Right forelimb (tissue), 1 donor: ENCODE measurements around the gene MYL5.

Experiments used
- DNase-seq: peaks from one replicate; pipeline ENCODE4 v3.0.0-alpha.2; 2018

MYL5 gene, protein sequence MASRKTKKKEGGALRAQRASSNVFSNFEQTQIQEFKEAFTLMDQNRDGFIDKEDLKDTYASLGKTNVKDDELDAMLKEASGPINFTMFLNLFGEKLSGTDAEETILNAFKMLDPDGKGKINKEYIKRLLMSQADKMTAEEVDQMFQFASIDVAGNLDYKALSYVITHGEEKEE

DNA sequence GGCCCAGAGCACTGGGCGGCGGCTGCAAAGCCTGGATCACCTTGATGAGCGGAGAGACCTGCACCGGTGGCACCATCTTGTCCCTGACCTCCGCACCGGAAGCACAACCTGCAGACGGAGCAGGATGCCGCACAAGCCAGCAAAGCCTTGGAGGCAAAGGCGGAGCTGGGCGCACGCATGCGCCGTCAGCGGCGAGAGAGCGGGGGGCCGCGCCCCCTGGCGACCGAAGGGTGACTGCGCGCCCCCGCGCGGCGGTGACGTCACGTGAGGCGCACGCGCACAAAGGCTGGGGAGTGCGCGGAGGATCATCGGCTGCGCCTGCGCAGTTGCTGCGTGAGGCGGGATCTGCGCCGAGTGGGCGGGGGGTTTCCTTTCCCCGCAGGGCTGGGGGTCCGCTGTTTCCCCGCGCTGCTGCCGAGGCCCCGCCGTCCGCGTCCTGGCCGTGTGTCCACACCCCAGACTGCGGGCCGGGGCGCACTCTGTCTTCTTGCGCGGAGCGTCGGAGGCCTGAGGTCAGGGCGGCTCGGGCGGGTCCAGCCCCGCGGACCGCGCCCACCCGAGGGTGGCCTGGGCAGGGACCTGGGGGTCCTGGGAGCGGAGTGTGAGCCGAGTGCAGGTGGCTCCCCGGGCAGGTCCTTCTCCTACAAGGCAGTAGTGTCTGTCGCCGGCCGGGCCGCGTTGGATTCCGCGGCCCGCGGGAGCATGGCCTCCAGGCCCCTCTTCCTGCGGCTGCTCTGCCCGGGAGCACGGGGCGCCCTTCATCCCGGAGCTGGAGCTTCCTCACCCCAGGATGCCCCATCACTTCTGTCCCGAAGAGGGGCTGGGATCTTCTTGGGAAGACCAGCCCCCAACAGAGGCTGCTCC, at the start of gene MYL5, which contains the start of gene ATP5ME:
MYL5 (plus strand) TSS at position 371 of the 864 bp plus-strand sequence. CDS start 3,485 bp downstream, outside the sequence.
ATP5ME (minus strand) TSS at position 105 of the 864 bp plus-strand sequence; CDS start at position 76, 29 bp downstream.
- peak; percentile 99 for DNase-seq

DNA sequence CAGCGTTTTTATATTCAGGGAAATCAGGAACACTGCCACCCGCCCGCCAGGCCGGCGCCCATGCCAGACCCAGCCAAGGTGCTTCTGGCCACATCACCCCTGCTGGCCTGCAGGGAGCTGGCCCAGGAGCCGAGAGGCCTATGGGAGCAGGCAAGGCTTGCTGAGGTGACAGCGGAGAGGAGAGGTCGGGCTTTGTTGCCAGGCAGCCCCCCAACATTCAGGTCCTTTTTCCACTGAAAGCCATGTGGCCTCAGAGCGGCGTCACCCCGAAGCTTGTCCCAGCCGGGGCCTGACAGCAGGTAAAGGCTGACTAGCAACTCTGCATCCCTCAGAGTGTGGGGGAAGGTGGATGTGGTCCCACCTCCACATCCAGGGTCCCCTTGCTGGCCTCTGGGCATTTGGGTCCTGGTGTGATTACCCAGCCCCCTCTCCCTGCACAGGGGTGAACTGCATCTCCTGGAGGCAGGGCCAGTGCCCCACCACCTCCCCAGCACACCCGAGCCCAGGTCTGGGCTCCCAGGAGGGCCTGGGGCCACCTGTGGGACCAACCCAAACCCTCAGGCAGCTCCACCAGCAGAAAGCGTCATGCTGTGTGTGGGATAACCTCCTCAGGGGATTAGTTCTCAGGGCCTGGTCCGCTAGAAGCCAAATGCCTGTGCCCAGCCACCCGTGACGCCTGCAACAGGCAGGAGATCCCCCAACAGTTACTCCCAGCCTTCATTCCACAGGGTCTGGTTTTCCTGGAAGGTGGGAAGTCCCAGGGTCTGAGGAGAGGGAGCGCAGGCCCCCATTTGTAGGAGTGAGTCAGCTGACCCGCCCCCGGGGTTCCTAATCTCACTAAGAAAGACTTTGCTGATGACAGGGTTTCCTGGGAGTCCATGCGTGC, 49.4 kb upstream of the MYL5 start, which contains the start of gene PDE6B:
PDE6B (plus strand) TSS at position 869 of the 886 bp plus-strand sequence. CDS start 54 bp downstream, outside the sequence.
- no peak for DNase-seq

DNA sequence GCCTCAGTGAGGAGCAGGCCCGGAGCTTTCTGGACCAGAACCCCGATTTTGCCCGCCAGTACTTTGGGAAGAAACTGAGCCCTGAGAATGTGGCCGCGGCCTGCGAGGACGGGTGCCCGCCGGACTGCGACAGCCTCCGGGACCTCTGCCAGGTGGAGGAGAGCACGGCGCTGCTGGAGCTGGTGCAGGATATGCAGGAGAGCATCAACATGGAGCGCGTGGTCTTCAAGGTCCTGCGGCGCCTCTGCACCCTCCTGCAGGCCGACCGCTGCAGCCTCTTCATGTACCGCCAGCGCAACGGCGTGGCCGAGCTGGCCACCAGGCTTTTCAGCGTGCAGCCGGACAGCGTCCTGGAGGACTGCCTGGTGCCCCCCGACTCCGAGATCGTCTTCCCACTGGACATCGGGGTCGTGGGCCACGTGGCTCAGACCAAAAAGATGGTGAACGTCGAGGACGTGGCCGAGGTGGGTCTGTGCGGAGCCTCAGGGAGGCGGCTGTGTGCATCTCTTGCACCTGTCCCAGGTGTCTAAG, 48.6 kb upstream of the MYL5 start:
- no peak for DNase-seq

DNA sequence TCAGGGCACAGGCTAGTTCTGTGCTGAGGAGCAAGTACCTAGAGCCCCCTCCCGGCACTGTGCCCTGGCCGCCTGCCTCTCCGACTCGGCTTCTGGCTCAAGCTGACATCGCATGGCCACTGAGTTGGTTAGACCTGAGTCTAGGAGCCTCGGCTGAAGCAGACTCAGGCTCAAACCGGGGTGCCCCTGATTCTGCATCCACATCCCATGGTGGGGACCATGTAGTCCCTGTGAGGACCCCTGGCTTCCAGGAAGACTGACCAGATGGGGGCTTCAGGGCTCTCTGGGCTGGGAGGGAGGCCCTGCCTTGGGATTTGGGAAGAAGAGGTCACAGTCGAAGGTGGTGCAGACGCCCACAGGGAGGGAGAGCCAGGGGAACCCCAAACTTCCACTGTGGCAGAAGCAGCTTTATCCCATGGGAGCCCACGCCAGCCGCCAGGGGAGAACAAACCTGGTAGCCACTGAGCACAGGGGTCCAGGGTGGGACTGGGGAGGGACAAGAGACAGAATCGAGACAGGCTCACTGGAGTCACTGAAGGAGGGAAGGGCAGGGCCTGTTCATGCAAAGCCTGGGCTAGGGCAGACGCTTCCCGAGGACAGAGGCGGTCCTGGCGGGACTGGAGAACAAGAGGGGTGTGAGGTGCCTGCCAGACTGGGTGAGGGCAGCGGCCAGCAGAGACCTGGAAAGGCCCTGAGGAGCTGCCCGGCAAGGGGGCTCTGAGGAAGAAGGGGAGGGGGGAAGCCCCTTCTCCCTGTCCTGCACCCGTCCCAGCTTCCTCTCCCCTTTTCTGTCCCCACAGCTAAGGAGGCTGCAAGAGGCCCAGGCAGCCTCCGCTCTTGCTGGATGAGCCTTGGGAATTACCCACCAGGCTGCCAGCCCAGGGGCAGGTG, 47.9 kb upstream of the MYL5 start:
- DNase-seq: no peak

DNA sequence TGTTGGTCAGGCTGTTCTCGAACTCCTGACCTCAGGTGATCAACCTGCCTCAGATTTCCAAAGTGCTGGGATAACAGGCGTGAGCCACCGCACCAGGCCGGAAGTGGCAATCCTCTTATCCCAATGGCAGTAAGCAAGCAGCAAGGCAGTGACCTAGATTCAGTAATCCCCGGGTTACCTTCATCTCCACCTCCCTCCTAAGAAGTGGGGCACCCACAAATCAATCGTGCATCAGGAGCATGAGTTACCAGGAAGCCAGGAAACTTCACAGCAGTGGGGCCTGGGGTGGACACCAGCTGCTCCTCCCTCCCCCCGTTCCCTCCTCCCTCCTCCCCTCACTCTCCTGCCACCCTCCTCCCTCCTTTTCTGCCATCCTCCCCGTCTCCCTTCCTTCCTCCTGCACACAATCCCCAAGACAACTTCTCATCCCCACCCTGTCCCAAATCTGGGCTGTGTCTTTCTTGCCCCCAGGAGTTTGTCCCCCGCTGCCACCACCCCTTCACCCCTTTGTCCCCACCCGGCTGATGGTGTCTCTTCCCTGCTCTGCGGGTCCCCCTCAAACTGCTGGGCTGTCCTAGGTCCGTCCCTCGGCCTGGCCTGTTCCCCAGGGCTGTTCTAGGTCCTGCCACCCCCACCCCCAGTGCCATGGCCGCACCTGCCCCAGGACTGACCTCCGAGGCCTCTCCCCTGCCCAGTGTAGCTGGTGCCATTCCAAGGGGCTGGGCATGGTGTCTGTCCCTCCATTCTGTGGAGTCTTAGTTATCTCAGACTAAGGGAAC, 46.8 kb upstream of the MYL5 start:
- no peak for DNase-seq

DNA sequence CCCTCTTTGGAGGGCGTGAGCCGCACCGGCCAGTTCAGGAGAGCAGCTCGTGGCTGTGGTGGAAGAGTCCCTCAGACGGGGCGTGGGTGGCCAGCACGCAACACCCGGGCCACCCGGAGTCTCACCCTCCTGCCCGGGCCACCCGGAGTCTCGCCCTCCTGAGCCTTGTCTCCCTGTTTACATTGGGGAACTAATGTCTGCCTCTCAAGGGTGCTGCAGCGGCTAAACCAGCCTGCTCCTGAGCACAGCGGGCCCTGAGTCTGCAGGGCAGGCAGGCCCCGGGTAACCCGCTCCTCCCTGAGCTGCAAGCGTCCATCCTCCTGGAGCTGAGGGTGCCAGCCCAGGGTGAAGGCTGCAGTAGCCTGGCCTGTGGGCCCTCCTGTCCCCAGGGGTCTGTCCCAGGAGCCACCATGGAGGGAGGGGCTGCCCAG, 46.0 kb upstream of the MYL5 start:
- DNase-seq: no peak

DNA sequence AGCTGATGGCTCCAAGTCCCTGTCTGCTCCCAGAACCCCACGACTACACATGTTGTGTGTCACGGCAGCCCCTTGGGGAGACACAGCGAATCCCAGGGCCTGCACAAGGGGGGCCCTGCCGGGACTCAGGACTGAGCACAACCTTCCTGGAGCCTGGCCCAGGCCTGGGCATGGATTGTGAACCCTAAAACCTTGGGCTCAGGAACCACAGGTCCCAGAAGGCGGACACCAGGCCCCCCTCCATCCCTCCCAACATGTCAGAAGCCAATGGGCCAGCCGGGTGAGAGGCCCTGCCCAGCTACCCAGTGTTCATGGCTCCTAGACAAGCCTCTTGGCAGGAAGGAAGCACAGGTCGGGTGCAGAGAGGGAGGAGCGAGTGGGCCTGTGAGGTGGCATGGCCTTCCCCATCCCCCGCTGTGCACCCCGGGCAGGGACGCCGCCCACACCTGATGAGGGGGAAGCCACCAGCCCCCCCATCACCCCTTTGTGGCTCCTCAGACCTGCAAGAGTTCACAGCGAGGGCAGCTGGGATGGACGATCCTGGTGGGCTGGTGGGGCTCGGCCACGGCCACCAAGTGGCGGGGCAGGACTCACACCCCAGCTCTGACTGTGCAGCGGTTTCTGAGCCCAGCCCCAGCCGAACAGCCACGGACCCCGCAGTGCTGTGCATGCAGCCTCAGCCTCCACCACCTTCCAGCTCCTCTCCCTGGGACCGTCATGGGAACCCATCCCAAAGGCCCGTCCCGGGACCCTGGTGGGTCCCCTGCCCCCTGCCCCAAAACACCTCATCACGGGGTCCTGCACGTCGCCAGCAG, 45.3 kb upstream of the MYL5 start:
- no peak for DNase-seq

DNA sequence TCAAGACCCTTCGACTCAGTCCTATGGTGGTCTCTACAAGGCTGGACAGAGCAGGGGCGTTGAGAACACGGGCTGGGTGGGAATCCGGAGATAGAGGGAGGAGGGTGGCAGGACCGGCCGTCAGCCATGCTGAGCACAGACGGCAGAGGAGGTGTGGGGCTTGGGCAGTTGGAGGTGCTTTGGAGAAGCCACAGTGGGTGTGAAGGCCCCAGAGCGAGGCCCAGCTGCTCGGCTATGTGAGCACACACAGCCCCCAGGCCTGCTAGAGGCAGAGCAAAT, 44.8 kb upstream of the MYL5 start:
- no peak for DNase-seq

DNA sequence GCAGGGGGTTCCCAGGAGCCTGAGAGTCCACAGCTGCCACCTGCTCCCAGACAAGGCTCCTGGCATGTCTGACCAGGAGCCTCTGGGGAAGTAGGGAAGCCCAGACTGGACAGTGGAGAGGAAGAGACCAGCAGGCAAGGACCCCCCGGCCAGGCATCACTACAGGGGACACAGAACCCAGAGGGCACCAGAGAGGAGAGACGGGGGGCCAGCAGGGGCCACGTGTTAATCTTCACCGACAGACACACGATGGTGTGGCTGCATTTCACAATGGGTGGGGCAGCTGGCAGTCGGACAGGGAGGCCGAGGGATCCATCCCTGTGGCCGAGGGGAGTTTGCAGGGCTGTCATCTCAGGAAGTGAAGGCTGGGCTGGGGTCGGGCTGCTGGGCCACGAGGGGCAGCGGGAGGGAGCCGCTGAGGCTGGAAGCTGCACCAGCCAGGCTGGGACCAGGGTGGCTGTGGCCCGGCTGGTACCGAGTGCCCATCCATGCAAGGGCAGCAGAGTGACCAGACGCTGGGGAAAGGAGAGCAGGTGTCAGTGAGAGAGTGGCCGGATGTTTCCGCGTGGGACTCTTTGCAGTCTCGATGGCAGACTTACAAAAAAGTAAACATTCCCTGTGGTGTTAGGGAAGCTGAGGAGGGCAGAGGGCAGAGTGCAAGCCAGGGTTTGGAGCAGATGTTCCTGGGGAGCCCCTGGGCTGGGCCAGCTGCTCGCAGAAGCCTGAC, 44.3 kb upstream of the MYL5 start:
- DNase-seq: no peak

DNA sequence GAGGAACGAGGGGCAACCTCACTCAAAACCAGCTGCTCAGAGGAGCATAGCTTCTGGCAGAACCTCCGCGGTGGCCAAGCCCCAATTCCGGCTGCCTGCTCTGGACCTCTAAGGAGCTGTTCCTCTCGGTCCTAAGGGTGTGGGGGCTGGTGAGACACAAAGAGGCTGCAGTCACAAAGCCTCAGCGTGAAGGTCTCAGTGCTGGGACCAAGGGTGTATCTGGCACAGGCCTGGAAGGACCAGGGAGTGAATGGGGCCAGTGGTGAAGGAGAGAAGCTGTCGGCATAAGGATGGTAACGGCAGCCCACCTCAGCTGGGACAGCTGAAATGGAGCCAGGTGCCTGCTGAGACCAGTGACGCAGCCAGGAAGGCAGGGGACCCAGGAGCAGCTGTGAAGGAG, 43.7 kb upstream of the MYL5 start:
- no peak for DNase-seq

DNA sequence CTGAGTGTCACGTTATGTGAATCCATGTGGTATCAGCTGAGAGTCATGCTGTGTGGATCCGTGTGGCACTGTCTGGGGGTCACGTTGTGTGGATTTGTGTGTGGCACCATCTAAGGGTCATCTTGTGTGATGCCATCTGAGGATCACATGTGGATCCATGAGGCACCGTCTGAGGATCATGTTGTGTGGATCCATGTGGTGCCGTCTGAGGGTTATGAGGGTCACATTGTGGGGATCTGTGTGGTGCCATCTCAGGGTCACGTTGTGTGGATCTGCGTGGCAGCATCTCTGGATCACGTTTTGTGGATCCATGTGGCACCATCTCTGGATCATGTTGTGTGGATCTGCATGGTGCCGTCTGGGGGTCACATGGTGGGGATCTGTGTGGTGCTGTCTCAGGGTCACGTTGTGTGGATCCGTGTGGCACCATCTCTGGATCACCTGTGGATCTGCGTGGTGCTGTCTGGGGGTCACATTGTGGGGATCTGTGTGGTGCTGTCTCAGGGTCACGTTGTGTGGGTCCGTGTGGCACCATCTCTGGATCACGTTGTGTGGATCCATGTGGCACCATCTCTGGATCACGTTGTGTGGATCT, 42.0 kb upstream of the MYL5 start:
- DNase-seq: peak; percentile 13

DNA sequence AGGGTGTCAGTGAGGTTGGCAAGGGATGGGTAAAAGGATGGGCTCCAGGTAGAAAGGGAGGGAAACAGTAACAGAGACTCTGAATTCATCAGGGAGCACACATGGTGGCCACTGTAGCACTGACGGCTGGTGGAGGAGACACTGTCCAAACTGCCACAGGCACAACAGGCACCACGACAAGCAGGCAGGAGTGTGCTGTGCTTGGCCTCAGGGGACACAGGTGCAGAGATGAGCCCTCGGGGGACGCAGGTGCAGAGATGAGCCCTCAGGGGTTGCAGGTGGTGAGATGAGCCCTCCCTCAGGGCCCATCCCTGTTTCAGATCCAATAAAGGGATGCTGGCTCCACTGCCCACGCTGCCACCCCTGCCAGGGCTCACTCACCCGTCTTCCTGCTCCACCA, 41.4 kb upstream of the MYL5 start:
- no peak for DNase-seq

DNA sequence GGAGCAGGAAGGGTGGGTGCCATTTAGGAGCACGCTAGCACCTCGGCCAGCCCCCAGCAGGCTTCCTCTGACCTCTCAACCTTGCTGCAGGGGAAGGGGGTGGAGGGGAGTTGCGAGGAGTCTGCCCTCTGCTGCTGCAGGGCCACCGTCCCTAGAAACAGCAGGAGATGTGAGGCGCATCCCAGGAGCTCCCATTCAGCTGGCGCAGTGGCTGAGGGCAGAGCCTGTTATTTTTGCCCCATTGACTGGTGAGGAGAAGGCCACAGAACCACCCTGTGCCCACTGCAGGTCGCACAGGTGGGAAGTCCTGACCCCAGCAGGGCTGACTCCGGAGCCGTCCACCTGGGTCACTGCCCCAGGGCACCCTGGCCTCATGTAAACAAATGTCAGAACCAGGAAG, 40.9 kb upstream of the MYL5 start:
- DNase-seq: peak; percentile 12

DNA sequence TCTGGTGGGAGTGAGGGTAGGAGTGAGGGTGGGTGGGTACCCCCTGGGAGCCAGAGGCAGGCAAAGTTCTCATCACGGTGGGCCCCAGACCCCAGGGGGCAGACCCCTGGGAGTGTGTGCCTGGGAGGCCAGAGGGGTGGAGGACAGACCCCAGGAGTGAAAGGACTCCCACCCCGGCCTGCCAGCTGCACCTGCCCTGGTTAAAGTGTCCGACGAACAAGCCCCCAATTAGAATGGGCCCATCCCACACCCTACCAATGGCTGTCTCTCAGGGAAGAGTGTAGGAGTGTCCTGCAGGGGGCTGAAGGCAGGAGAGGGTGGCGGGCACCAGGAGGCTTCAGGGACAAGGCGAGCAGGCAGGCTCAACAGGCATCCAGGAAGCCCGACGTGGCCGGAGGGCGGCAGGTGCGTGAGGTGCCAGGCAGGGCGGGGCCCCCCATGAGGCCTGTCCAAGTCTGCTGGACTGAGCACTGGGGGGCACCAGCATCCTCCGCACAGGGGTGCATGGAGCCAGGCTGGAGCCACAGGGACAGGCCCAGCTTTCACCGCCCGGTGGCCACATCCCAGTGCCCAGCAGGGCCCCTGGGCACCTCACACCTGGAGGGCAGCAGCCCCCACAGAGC, 40.3 kb upstream of the MYL5 start:
- DNase-seq: peak; percentile 25

DNA sequence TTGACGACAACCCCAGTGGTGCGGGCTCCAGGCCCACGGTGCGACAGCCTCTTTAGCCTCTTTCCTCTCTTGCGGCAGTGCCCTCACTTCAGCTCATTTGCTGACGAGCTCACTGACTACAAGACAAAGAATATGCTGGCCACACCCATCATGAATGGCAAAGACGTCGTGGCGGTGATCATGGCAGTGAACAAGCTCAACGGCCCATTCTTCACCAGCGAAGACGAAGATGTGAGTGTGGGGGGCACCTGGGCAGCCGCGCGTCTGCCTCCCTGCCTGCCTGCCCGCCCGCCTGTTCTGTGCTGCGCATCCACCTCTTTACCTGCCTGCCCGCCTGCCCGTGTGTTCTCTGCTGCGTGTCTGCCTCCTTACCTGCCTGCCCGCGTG, 39.8 kb upstream of the MYL5 start:
- DNase-seq: no peak

DNA sequence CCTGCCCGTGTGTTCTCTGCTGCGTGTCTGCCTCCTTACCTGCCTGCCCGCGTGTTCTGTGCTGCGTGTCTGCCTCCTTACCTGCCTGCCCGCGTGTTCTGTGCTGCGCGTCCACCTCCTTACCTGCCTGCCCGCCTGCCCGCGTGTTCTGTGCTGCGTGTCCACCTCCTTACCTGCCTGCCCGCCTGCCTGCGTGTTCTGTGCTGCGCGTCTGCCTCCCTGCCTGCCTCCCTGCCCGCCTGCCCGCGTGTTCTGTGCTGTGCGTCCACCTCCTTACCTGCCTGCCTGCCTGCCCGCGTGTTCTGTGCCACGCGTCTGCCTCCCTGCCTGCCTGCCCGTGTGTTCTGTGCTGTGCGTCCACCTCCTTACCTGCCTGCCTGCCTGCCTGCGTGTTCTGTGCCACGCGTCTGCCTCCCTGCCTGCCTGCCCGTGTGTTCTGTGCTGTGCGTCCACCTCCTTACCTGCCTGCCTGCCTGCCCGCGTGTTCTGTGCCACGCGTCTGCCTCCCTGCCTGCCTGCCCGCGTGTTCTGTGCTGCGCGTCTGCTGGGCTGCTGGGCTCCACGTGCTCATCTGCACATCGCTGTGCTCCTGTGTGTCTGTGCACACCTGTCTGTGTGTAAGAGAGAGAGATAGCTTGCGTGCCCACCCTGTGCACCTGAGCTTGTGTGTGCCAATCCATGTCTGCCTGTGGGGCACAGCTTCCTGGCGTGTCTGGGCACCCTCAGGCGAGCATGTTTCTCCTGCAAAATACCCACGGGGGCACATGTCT, 39.1 kb upstream of the MYL5 start:
- DNase-seq: peak; percentile 13

DNA sequence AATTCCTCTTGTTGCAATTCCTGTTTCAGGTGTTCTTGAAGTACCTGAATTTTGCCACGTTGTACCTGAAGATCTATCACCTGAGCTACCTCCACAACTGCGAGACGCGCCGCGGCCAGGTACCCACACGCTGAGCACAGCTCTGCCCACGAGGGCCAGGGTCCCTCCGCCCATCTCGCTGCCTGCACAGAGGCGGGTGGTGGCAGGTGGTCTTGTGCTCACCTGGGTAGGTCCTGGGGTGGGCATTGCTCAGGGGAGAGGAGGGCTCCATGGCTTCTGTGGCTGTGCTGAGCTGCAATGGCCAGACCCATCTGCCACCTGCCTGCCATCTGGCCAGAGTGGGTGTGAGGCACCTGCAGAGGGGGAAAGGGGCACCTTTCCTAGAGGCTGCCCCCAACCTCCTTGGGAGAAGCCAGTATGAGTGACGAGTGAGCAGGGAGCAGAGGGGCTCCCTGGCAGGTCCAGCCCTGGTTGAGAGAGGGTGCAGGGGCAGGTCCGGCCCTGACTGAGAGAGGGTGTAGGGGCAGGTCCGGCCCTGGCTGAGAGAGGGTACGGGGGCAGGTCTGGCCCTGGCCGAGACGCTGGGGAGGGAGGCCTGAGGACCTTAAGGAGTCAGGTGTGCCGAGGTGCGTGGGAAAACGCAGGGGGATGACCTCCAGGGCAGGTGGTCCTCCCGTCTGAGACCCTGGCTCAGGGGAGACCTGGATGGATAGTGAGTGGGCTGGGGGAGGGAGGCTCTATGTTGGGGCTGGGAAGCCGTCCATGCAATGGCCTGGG, 38.3 kb upstream of the MYL5 start:
- DNase-seq: peak; percentile 17
